Measurements from ENCODE around the gene RBFOX1.

DNA sequence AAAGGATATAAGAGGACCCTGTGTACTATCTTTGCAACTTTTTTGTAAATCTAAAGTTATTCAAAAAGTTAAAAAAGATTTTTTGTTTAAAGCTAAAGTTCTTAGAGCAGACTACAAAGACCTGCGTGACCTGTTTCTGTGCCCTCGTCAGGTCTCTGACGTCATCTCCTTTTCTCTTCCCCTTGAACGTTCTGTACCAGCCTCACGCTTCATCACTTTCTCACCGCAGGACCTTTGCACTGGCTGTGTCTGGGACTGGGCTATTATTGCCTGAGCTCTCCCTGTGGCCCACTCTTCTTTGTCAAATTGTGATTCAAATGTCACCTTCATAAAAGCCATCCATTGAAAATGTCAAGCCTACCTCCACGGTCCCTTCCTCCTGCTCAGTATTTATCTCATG lies 222.8 kb downstream of the RBFOX1 start:
- TF ChIP-seq EP300 (conservative IDR thresholded peaks at IDR 0.05; ENCODE audit: poor library complexity, severe bottlenecking) (no peak), MXI1 (conservative IDR thresholded peaks at IDR 0.05; ENCODE audit: poor library complexity, severe bottlenecking) (no peak), SMC3 (conservative IDR thresholded peaks at IDR 0.05; ENCODE audit: poor library complexity) (no peak), TAF1 (IDR thresholded peaks at IDR 0.05; ENCODE audit: low read depth) (no peak), POLR2AphosphoS5 (IDR thresholded peaks at IDR 0.05) (no peak), RAD21 (conservative IDR thresholded peaks at IDR 0.05) (no peak), EZH2 (IDR thresholded peaks at IDR 0.05; ENCODE audit: borderline replicate concordance, insufficient read depth, low read length, poor library complexity, severe bottlenecking) (no peak)
- TF ChIP-seq, protein P1, sequence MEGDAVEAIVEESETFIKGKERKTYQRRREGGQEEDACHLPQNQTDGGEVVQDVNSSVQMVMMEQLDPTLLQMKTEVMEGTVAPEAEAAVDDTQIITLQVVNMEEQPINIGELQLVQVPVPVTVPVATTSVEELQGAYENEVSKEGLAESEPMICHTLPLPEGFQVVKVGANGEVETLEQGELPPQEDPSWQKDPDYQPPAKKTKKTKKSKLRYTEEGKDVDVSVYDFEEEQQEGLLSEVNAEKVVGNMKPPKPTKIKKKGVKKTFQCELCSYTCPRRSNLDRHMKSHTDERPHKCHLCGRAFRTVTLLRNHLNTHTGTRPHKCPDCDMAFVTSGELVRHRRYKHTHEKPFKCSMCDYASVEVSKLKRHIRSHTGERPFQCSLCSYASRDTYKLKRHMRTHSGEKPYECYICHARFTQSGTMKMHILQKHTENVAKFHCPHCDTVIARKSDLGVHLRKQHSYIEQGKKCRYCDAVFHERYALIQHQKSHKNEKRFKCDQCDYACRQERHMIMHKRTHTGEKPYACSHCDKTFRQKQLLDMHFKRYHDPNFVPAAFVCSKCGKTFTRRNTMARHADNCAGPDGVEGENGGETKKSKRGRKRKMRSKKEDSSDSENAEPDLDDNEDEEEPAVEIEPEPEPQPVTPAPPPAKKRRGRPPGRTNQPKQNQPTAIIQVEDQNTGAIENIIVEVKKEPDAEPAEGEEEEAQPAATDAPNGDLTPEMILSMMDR (IDR thresholded peaks at IDR 0.05; ENCODE audit: poor library complexity, severe bottlenecking): no peak
- TF ChIP-seq, protein P2, sequence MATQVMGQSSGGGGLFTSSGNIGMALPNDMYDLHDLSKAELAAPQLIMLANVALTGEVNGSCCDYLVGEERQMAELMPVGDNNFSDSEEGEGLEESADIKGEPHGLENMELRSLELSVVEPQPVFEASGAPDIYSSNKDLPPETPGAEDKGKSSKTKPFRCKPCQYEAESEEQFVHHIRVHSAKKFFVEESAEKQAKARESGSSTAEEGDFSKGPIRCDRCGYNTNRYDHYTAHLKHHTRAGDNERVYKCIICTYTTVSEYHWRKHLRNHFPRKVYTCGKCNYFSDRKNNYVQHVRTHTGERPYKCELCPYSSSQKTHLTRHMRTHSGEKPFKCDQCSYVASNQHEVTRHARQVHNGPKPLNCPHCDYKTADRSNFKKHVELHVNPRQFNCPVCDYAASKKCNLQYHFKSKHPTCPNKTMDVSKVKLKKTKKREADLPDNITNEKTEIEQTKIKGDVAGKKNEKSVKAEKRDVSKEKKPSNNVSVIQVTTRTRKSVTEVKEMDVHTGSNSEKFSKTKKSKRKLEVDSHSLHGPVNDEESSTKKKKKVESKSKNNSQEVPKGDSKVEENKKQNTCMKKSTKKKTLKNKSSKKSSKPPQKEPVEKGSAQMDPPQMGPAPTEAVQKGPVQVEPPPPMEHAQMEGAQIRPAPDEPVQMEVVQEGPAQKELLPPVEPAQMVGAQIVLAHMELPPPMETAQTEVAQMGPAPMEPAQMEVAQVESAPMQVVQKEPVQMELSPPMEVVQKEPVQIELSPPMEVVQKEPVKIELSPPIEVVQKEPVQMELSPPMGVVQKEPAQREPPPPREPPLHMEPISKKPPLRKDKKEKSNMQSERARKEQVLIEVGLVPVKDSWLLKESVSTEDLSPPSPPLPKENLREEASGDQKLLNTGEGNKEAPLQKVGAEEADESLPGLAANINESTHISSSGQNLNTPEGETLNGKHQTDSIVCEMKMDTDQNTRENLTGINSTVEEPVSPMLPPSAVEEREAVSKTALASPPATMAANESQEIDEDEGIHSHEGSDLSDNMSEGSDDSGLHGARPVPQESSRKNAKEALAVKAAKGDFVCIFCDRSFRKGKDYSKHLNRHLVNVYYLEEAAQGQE (IDR thresholded peaks at IDR 0.05; ENCODE audit: borderline replicate concordance): no peak
